GM23338 (cell line): ENCODE measurements around the gene NUMBL. TPM values are rescaled to one million over a fixed set of nuclear protein-coding genes. Genes with fewer than 3 reads are reported as not detected.

Experiments
- ATAC-seq: fragments of 200-7000 bp; cut with Tn5 transposase; 3 replicates; pipeline ENCODE4 v1.9.1; 2020
- DNase-seq: peaks from one replicate; pipeline ENCODE4 v3.0.0-alpha.2; 2015; ENCODE audit warnings: low spot score
- H2AFZ ChIP-seq: fragments of 200-600 bp; sonication (generic); 2 replicates; pipeline ENCODE4 v1.8.0; 2016; ENCODE audit warnings: antibody characterized with exemption, mild to moderate bottlenecking, moderate library complexity
- H3F3A ChIP-seq: fragments of 200-600 bp; sonication (generic); replicated peaks from 2 replicates; pipeline ENCODE4 v1.8.0; 2017; ENCODE audit warnings: antibody characterized with exemption, mixed run types, low read depth
- H3K27ac ChIP-seq: fragments of 200-600 bp; sonication (generic); 2 replicates; pipeline ENCODE4 v1.6.1; 2016; ENCODE audit warnings: low read depth
- H3K27me3 ChIP-seq: fragments of 200-600 bp; sonication (generic); 2 replicates; pipeline ENCODE4 v1.8.0; 2016; ENCODE audit warnings: mild to moderate bottlenecking, mixed run types, moderate library complexity; ENCODE audit not compliant: insufficient read depth
- H3K36me3 ChIP-seq: fragments of 200-600 bp; sonication (generic); 2 replicates; pipeline ENCODE4 v1.8.0; 2016; ENCODE audit warnings: mild to moderate bottlenecking; ENCODE audit not compliant: insufficient read depth
- H3K4me1 ChIP-seq: fragments of 200-600 bp; sonication (generic); 2 replicates; pipeline ENCODE4 v1.8.0; 2016; ENCODE audit warnings: mild to moderate bottlenecking, moderate library complexity; ENCODE audit not compliant: insufficient read depth
- H3K4me2 ChIP-seq: fragments of 200-600 bp; sonication (generic); 2 replicates; pipeline ENCODE4 v1.7.1; 2017; ENCODE audit warnings: mixed run types
- H3K4me3 ChIP-seq: fragments of 200-600 bp; sonication (generic); 2 replicates; pipeline ENCODE4 v1.6.1; 2016; ENCODE audit warnings: mixed run types
- H3K79me2 ChIP-seq: fragments of 200-600 bp; sonication (generic); replicated peaks from 2 replicates; pipeline ENCODE4 v1.8.0; 2017; ENCODE audit warnings: mild to moderate bottlenecking; ENCODE audit not compliant: insufficient read depth
- H3K9me2 ChIP-seq: fragments of 200-600 bp; sonication (generic); 2 replicates; pipeline ENCODE4 v1.8.0; 2017; ENCODE audit not compliant: insufficient read depth
- H4K20me1 ChIP-seq: fragments of 200-600 bp; sonication (generic); replicated peaks from 2 replicates; pipeline ENCODE4 v1.8.0; 2017; ENCODE audit warnings: mild to moderate bottlenecking; ENCODE audit not compliant: insufficient read depth
- H3K27ac Mint-ChIP-seq: 2 replicates; pipeline ENCODE4 v1.8.0; 2020; ENCODE audit warnings: inconsistent platforms, mild to moderate bottlenecking, moderate library complexity, mixed read lengths
- H3K27me3 Mint-ChIP-seq: 3 replicates; pipeline ENCODE4 v1.8.0; 2022; ENCODE audit warnings: low read depth, mild to moderate bottlenecking, moderate library complexity, mixed read lengths, inconsistent platforms; ENCODE audit not compliant: insufficient read depth, poor library complexity
- H3K36me3 Mint-ChIP-seq: 3 replicates; pipeline ENCODE4 v1.8.0; 2021; ENCODE audit warnings: low read depth, mild to moderate bottlenecking, inconsistent platforms, moderate library complexity, mixed read lengths
- H3K4me1 Mint-ChIP-seq: 3 replicates; pipeline ENCODE4 v1.8.0; 2020; ENCODE audit warnings: mild to moderate bottlenecking, inconsistent platforms, mixed read lengths
- H3K4me3 Mint-ChIP-seq: 3 replicates; pipeline ENCODE4 v1.8.0; 2021; ENCODE audit warnings: moderate library complexity, mild to moderate bottlenecking, inconsistent platforms, mixed read lengths
- H3K9me3 Mint-ChIP-seq: 3 replicates; pipeline ENCODE4 v1.8.0; 2020; ENCODE audit warnings: moderate library complexity, mild to moderate bottlenecking, inconsistent platforms, mixed read lengths
- POLR2AphosphoS5 ChIP-seq: IDR thresholded peaks from 2 replicates; pipeline ENCODE4 v1.6.1; 2016; ENCODE audit warnings: antibody characterized with exemption, low read depth
- STAT1 ChIP-seq: IDR thresholded peaks from one replicate; pipeline ENCODE4 v1.6.1; 2016; ENCODE audit warnings: antibody characterized with exemption; ENCODE audit not compliant: unreplicated experiment
- polyA plus RNA-seq: library from polyadenylated mRNA; unstranded; fragments of >200 nt; fragmentation: Nextera tagmentation; extraction: Ambion mirVana; gene quantifications from 2 replicates; pipeline ENCODE4 v1.2.1, GENCODE V29; 2016
- total RNA-seq: library from RNA; depleted of rRNA; stranded (reverse); fragments of >200 nt; shearing (Covaris generic); gene quantifications from 2 replicates; pipeline ENCODE4 v1.2.3, GENCODE V29; 2014
- TF ChIP-seq, protein P1 (sequence below): IDR thresholded peaks from 2 replicates; pipeline ENCODE4 v1.6.1; 2016; ENCODE audit warnings: antibody characterized with exemption
- TF ChIP-seq, protein P2 (sequence below): fragments of 250-450 bp; sonication (Bioruptor Pico); IDR thresholded peaks from 2 replicates; pipeline ENCODE4 v1.5.0; 2020; ENCODE audit warnings: mild to moderate bottlenecking, moderate library complexity
- TF ChIP-seq, protein P3 (sequence below), 2 experiments: fragments of 200-600 bp in 1 of 2; sonication (generic) in 1 of 2; conservative IDR thresholded peaks; 2 replicates each; pipeline versions ENCODE4 v1.5.1 to v1.6.1; 2016 to 2017; ENCODE audit warnings: antibody characterized with exemption in 2 of 2, low read depth in 2 of 2, mild to moderate bottlenecking in 2 of 2, moderate library complexity in 1 of 2

Gene NUMBL
- total and polyA plus RNA-seq, 2 experiments from 2014 or later, result 8.5 to 28.5 TPM

DNA sequence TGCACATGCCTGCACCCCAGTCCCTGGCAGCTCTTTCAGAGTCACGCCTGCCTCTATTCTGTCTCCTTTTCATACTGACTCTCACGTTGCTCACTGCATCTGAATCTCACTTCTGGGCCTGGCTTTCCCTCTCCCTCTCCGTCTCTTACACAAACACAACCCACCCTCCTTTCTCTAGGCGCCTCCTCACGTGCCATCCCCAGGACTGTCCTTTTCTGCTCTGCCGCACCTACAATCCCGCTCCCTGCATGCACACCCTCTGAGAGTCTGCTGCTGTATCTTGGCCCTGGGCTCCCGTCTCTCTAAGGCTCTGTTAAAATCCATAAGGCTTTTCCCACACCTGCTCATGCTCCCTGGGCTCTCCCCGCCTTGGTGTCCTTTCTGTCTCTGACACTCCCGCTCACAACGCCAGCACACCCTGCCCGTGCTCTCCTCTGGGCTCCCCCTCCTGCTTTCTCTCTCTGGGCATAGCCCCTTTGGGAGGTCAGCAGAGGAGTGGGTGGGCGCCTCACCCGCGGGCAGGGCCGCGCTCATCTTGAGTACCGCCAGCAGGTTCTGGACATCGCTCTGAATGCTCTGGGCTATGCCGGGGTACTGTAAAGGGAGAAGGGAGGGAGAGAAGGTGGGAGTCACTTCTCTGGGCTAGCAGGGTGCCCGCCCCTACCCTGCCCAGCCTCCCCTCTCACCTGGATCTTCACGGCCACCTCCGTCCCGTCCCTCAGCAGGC is 12.7 kb upstream of the NUMBL start (continued):
- TF ChIP-seq, protein P1, sequence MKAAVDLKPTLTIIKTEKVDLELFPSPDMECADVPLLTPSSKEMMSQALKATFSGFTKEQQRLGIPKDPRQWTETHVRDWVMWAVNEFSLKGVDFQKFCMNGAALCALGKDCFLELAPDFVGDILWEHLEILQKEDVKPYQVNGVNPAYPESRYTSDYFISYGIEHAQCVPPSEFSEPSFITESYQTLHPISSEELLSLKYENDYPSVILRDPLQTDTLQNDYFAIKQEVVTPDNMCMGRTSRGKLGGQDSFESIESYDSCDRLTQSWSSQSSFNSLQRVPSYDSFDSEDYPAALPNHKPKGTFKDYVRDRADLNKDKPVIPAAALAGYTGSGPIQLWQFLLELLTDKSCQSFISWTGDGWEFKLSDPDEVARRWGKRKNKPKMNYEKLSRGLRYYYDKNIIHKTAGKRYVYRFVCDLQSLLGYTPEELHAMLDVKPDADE, result no peak
- TF ChIP-seq, protein P2, sequence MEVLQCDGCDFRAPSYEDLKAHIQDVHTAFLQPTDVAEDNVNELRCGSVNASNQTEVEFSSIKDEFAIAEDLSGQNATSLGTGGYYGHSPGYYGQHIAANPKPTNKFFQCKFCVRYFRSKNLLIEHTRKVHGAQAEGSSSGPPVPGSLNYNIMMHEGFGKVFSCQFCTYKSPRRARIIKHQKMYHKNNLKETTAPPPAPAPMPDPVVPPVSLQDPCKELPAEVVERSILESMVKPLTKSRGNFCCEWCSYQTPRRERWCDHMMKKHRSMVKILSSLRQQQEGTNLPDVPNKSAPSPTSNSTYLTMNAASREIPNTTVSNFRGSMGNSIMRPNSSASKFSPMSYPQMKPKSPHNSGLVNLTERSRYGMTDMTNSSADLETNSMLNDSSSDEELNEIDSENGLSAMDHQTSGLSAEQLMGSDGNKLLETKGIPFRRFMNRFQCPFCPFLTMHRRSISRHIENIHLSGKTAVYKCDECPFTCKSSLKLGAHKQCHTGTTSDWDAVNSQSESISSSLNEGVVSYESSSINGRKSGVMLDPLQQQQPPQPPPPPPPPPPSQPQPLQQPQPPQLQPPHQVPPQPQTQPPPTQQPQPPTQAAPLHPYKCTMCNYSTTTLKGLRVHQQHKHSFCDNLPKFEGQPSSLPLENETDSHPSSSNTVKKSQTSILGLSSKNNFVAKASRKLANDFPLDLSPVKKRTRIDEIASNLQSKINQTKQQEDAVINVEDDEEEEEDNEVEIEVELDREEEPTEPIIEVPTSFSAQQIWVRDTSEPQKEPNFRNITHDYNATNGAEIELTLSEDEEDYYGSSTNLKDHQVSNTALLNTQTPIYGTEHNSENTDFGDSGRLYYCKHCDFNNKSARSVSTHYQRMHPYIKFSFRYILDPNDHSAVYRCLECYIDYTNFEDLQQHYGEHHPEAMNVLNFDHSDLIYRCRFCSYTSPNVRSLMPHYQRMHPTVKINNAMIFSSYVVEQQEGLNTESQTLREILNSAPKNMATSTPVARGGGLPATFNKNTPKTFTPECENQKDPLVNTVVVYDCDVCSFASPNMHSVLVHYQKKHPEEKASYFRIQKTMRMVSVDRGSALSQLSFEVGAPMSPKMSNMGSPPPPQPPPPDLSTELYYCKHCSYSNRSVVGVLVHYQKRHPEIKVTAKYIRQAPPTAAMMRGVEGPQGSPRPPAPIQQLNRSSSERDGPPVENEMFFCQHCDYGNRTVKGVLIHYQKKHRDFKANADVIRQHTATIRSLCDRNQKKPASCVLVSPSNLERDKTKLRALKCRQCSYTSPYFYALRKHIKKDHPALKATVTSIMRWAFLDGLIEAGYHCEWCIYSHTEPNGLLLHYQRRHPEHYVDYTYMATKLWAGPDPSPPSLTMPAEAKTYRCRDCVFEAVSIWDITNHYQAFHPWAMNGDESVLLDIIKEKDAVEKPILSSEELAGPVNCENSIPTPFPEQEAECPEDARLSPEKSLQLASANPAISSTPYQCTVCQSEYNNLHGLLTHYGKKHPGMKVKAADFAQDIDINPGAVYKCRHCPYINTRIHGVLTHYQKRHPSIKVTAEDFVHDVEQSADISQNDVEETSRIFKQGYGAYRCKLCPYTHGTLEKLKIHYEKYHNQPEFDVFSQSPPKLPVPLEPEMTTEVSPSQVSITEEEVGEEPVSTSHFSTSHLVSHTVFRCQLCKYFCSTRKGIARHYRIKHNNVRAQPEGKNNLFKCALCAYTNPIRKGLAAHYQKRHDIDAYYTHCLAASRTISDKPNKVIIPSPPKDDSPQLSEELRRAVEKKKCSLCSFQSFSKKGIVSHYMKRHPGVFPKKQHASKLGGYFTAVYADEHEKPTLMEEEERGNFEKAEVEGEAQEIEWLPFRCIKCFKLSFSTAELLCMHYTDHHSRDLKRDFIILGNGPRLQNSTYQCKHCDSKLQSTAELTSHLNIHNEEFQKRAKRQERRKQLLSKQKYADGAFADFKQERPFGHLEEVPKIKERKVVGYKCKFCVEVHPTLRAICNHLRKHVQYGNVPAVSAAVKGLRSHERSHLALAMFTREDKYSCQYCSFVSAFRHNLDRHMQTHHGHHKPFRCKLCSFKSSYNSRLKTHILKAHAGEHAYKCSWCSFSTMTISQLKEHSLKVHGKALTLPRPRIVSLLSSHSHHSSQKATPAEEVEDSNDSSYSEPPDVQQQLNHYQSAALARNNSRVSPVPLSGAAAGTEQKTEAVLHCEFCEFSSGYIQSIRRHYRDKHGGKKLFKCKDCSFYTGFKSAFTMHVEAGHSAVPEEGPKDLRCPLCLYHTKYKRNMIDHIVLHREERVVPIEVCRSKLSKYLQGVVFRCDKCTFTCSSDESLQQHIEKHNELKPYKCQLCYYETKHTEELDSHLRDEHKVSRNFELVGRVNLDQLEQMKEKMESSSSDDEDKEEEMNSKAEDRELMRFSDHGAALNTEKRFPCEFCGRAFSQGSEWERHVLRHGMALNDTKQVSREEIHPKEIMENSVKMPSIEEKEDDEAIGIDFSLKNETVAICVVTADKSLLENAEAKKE, result no peak
- no peak for TF ChIP-seq POLR2AphosphoS5
- no peak for TF ChIP-seq STAT1

DNA sequence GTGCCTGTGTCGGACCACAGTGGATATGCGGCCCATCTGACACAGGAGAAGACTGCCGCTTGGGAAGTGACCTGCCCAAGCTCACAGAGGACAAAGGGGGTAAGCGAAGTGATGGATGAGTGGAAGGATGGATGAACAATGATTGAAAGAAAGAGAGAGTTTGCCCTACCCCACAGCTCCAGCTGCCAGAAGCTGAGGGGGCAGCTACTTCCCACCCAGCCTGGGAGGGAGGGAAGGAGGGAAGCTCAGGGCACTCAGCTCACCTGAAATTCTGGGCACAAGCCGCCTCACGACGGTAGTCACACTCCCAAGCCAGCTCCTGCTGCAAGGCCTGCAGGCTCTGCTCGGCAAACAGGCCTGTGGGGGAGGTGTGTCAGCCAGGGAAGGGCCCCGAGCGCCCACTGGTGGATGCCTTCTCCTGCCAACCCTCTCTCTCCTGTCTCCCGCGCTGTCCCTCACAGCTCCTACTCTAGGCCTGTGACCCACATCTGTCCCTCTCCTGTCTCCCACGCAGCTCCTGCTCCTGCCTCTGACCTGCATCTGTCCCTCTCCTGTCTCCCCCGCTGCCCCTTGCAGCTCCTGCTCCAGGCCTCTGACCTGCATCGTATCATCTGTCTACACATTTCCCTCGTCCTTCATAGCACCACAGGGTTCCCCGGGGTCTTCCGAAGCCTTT is 12.0 kb upstream of the NUMBL start:
- peaks cover 10% of the 10 kb centered on the region for H3K4me1 Mint-ChIP-seq
- 0 out of 2 replicates have a peak, but pooled peaks cover 6% of the 10 kb centered on the region for H3F3A ChIP-seq
- H3K4me2 ChIP-seq, result no peak overlapping the region
- H3K4me3 ChIP-seq, result no peak overlapping the region
- no peak overlapping the region for H2AFZ ChIP-seq
- peaks cover 15% of the 10 kb centered on the region for H3K27me3 Mint-ChIP-seq
- H3K36me3 Mint-ChIP-seq, result peaks cover 46% of the 10 kb centered on the region
- ATAC-seq, result peak; percentile 99
- no peak overlapping the region; the same call in 1 of the 2 replicates for H3K27ac Mint-ChIP-seq
- no peak for TF ChIP-seq POLR2AphosphoS5
- TF ChIP-seq, protein P3, sequence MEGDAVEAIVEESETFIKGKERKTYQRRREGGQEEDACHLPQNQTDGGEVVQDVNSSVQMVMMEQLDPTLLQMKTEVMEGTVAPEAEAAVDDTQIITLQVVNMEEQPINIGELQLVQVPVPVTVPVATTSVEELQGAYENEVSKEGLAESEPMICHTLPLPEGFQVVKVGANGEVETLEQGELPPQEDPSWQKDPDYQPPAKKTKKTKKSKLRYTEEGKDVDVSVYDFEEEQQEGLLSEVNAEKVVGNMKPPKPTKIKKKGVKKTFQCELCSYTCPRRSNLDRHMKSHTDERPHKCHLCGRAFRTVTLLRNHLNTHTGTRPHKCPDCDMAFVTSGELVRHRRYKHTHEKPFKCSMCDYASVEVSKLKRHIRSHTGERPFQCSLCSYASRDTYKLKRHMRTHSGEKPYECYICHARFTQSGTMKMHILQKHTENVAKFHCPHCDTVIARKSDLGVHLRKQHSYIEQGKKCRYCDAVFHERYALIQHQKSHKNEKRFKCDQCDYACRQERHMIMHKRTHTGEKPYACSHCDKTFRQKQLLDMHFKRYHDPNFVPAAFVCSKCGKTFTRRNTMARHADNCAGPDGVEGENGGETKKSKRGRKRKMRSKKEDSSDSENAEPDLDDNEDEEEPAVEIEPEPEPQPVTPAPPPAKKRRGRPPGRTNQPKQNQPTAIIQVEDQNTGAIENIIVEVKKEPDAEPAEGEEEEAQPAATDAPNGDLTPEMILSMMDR (conservative IDR thresholded peaks at IDR 0.05; ENCODE audit: low read depth in 2 of 2), result peak; percentile 52 to 81
- H4K20me1 ChIP-seq, result no peaks in the 10 kb centered on the region; the same call in 1 of the 2 replicates
- H3K27me3 ChIP-seq, result no peaks in the 10 kb centered on the region
- no peaks in the 10 kb centered on the region; the same call in 1 of the 2 replicates for H3K79me2 ChIP-seq
- H3K9me2 ChIP-seq, result no peaks in the 10 kb centered on the region
- H3K4me1 ChIP-seq, result 0 out of 2 replicates have a peak, but pooled peaks cover 3% of the 10 kb centered on the region
- H3K4me3 Mint-ChIP-seq, result no peak overlapping the region; the same call in 2 of the 3 replicates
- peak overlapping the region; percentile 39; the same call in 1 of the 2 replicates for H3K27ac ChIP-seq
- no peaks in the 10 kb centered on the region for H3K9me3 Mint-ChIP-seq
- H3K36me3 ChIP-seq, result 0 out of 2 replicates have a peak, but pooled peaks cover 3% of the 10 kb centered on the region
- DNase-seq, result peak; percentile 82
